ENCODE measurements around the gene ZNF543.
"Not testable (repeated sequence)": the region's sequence is repeated elsewhere in the genome, so short reads cannot be mapped to it uniquely, and the experiment has no call there.

ZNF543 gene

DNA sequence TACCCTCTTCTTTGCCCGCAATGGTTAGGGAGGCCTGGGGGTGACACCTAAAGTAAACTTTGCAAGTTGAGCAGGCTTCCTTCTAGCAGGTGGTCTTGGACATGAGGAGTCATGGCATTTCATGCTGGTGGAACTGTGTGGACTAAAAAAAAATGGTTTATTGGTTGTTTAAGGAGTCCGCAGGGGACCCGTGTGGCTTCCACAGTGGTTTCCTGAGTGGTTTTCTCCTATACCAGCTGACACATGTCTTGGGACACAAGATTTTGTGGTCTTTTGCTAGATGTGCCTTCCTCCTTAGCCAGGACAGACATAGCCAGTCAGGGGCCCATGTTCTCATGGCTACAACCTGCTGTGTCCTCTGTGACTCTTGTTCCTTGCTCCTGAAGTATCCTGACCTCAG, 1.5 kb downstream of the ZNF543 start:
- DNase-seq: no peak

DNA sequence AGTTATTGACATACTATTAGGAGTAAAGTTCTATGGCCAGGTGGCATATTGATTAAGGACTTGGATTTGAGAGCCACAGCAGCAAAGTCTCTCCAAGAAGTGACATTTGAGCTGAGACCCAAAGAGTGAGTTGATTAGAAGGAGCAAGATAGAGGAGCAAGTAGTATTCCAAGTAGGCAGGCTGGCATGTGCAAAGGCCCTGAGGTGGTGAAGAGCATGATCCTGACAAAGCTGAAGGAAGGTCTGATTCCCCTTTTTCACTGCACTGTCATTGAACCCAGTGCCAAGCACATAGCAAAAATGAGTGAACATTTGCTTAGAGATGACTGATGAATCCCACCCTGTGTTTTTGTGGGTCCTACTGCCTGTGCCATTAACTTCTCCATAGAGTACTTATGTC, 4.7 kb downstream of the ZNF543 start:
- DNase-seq: no peak

DNA sequence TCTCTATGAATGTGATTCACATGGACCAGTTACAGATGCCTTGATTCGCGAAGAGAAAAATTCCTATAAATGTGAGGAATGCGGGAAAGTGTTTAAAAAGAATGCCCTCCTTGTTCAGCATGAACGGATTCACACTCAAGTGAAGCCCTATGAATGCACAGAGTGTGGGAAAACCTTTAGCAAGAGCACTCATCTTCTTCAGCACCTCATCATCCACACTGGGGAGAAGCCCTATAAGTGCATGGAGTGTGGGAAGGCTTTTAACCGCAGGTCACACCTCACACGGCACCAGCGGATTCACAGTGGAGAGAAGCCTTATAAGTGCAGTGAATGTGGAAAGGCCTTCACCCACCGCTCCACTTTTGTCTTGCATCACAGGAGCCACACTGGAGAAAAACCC, 7.7 kb downstream of the ZNF543 start:
- no peak for DNase-seq

DNA sequence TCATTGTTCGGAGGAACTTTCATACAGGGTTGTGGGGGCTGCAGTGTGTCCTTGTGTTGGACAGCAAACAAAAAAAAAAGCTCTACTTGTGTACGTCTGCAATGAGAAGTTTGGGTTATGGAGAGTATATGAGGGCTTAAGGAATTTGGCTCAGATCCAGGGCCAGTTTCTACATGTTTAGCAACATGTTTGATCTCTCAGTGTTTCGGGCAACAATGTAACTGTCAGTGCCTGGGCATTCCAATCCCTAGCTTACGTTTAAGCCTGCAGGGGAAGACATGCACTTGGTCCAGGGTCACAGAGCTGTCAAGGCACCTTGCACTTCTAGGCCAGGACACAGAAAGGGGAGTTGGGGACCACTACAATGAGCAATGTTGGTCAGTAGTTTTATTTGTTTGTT, 13.9 kb downstream of the ZNF543 start:
- DNase-seq: no peak

DNA sequence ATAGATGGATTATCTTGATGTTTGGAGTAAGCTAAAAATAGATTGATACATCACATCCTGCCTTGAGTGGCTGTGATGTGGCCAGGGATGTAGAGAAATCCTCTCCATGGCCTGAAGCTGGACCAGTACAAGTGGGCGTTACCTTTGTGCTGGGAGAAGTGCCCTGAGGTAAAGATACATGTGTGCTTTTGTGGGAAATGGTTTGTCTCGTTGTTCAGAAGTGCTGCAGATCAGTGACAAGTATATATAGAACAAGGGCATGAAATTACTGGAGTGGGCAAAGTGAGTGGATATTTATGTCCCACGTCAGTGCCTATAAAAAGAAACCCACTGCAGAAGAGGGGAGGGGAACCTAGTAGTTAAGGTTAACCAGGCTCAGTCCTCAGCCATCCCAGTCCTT, 18.6 kb downstream of the ZNF543 start:
- no peak for DNase-seq

DNA sequence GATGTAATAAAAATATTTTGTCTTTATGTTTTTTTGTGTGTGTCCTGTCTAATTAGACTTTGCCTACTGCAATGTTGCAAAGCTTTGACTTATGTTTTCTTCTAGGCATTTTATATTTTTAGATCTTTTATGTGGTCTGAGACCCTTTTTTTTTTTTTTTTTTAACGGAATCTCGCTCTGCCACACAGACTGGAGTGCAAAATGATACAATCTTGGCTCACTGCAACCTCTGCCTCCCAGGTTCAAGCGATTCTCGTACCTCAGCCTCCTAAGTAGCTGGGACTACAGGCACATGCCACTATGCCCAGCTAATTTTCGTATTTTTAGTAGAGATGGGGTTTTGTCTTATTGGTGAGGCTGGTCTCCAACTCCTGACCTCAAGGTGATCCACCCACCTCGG, 22.3 kb downstream of the ZNF543 start:
- DNase-seq: no peak

DNA sequence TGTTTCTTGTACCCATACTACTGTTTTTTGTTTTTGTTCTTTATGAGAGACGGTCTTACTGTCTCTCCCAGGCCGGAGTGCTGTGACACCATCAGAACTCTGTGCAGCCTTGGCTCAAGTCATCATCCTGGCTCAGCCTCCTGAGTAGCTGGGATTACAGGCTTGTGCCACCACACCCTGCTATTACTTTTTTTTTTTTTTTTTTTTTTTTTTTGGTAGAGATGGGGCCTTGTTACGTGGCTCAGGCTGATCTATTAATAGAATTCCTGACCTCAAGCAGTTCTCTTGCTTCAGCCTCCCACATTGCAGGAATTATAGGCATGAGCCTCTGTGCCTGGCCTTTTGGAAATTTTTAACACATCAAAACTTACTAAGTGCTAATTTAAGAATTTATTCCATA, 27.9 kb downstream of the ZNF543 start:
- no peak for DNase-seq

DNA sequence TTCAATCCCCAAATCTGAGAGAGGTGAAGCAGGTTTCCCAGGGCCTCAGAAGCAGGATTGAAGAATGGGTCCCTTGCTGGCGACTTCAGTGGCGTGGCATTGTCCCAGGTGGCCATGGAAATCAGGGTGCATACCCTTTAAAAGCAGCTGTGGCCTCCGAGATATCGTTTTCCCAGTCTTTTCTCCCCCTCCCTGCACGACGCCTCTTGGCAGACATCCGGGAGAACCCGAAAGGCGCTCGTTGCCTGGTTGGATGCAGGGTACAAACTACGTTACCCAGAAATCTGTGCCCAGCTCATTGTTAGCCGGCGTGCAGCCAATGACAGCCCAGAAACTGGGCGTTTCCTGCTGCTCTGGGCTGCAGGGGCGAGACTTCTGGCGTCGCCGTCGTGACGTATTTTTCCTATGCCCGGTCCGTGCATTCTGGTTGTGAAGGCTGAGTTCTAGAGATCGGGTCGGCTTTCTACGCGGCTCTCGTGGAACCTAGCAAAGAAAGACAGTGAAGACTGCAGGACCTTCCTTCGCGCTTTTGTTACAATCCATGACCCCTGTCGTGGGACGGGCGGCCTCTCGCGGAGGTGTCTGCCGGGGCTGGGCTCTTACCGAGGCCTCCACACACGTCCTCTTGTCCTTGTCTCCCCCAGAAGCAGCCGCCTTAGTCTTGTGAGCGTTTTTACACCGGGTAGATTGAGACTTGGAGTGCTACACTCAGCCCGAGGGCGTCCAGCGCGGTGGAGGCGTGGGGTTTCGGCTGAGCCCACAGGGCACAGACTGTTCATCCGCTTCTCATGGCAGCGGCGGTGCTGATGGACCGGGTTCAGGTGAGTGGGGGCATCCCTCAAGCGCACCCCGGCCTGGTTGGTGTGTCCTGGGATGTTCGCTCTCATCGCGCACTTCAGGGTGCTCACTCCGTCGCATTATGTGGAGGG, 30.9 kb downstream of the ZNF543 start, which contains the start of gene ZNF304:
Gene ZNF304 (plus strand): TSS at position 395 of the 929 bp plus-strand sequence. CDS start 394 bp downstream, at position 789.
- DNase-seq: peak; percentile 77 to 81

DNA sequence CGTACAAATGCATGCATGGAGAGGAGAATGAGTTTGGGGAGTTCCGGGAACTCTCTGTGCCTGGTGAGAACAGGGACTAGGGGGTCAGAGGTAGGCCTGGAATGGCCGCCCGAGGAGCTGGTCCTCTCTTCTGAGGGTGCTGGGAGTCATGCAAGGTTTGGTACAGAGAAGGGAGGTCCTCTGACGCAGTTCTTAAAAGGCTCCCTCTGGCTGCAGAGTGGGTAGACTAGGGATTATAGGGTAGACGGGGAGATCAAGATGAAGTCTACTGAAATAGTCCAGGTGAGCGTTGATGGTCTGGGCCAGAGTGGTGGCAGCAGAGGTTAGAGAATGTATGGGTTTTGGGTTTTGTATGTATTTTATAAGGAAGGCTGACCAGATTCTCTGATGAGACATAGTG, 31.6 kb downstream of the ZNF543 start:
- DNase-seq: no peak

DNA sequence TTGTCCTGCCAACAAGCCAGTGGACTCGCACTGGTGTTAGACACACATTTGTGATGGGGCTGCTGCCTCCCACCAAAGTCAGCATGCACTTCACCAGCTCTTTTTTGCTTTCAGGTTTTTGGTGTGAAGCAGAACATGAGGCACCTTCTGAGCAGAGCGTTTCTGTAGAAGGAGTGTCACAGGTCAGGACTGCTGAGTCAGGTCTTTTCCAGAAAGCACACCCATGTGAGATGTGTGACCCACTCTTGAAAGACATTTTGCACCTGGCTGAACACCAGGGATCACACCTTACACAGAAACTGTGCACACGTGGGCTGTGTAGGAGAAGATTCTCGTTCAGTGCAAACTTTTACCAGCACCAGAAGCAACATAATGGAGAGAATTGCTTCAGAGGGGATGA, 35.6 kb downstream of the ZNF543 start:
- DNase-seq: no peak

DNA sequence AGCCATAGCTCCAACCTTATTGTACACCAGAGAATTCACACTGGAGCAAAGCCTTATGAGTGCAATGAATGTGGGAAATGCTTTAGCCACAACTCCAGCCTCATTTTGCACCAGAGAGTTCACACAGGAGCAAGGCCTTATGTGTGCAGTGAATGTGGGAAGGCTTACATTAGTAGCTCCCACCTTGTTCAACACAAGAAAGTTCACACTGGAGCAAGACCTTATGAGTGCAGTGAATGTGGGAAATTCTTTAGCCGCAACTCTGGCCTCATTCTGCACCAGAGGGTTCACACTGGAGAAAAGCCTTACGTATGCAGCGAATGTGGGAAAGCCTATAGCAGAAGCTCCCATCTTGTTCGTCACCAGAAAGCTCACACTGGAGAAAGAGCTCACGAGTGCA, 37.1 kb downstream of the ZNF543 start:
- DNase-seq: no peak

DNA sequence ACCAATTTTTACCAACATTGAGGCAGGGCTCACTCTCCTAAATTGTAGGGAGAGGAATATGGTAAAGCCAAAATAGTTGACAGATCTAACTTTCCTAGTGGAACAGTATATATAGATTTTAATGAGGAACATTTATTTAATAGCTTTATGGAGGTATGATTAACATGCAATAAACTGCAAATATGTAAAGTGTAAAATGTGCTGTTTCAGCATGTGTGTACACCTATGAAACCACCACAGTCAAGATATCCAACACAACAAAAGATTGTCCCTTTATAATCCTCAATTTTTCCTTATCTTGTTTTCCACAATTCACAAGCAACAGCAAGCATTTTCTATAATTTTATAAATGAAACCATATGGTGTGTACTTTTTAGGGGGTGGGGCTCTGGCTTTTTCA, 39.0 kb downstream of the ZNF543 start:
- no peak for DNase-seq

DNA sequence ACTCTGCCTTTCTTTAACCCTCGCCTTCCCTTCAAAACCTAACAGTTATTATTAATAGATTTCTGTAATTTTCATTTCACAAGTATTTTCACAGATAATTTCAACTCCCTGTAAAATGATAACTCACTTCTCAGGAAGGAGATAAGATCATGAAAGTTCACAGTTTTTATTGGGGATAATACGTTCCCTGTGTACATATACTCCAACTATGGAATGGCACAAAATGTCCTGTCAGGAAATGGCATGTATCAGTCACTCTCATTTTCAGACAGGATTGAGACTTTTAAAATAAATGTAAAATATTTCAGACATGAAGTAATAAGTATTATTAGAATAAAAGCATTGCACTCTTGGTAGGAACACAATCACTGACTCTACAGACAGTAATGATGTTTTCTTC, 42.1 kb downstream of the ZNF543 start:
- DNase-seq: no peak

DNA sequence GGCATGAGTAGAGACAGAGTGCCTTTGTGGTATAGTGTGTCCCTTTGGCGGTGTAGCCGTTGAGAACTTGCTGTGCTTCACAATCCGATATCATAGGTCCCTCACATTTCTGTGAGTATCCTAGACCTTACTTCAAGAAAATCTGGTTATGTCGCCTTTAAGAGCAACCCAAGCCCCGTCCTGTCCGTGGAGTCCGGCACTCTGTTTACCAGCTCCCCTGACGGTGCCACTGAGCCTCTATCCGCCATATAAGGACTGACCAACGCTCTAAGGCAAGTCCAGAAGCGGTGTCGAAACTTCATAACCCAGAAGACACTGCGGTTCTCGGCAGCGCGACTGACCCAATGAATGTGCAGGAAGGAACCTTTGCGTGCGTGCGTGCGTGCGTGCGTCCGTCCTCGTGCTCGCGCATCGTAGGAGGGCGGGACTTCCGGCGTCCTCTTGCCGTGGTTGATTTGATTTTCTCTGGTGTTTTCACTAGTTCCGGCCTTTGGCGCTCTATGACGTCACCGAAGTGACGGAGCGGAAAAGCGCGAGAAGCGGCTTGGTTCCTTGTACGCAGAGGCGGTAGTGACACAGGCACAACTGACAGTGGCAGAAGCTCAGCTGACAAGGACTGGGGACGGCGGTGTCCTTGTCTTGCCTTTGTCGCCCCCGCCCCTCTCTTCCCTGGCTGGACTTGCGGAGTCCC, 42.9 kb downstream of the ZNF543 start, which contains the start of the genes TRAPPC2B and ZNF547:
Gene TRAPPC2B (plus strand): TSS at position 555 of the 691 bp plus-strand sequence. CDS start 1,283 bp downstream, outside the sequence.
Gene ZNF547 (plus strand): TSS at position 555 of the 691 bp plus-strand sequence. CDS start 5,005 bp downstream, outside the sequence.
- DNase-seq: peak; percentile 97 to 98

DNA sequence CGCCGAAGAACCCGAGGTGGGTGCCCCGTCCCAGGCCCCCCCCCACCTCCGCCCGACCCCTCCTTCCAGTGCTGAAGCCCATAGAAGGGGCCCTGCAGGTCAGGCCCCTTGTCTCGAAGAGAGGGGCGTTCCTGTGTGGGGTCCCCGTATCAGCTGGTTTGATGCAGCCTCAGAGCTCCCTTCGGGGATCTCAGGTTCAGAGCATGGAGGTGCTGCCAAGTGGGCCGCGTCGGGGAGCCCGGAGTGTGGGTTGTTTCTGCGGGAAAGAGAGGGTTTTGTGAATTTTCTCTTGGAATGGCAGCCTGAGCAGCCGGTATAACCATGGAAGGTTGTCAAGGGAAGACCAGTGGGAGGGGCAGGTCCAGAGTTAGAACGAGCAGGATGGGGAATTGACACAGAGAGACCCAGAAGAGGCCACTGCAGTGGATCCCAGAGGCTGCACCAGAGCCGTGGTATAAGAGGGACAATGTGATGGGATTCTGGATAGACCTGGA, 43.5 kb downstream of the ZNF543 start:
- DNase-seq: no peak

DNA sequence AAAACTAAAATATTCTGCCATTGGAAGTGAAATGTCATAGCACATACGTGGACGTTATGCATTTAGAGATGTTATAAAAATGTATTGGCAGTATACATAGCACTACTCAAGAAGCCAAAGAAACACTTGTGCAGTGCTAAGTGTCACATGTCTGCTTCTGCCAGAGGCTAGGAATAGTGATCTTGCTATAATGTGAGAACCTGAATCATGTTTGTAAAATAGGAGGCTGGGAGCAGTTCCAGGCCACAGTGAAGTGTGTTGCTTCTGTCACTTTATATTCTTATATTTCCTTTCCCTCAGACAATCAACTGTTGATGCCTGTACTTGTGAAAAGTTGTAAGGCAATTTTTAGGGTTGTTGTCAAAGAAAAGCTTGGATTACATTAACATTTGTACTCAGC, 46.5 kb downstream of the ZNF543 start:
- no peak for DNase-seq

DNA sequence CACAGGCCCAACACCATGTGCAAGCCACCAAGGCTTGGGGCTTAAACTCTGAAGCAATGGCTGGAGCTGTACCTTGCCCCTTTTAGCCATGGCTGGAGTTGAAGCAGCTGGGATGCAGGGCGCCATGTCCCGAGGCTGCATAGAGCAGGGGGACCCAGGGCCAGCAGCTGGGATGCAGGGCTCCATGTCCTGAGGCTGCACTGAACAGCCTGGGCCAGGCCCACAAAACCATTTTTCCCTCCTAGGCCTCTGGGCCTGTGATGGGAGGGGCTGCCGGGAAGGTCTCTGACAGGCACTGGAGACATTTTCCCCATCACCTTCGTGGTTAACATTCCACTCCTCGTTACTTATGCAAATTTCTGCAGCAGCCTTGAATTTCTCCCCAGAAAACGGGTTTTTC, 53.9 kb downstream of the ZNF543 start:
- DNase-seq: no peak

DNA sequence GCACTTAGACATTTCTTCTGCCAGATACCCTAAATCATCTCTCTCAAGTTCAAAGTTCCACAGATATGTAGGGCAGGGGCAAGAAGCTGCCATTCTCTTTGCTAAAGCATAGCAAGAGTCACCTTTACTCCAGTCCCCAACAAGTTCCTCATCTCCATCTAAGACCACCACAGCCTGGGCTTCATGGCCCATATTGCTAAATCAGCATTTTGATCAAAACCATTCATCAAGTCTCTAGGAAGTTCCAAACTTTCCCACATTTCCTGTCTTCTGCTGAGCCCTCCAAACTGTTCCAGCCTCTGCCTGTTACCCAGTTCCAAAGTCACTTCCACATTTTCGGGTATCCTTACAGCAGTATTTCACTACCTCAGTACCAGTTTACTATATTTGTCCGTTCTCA, 54.4 kb downstream of the ZNF543 start:
- DNase-seq: not testable (repeated sequence)

DNA sequence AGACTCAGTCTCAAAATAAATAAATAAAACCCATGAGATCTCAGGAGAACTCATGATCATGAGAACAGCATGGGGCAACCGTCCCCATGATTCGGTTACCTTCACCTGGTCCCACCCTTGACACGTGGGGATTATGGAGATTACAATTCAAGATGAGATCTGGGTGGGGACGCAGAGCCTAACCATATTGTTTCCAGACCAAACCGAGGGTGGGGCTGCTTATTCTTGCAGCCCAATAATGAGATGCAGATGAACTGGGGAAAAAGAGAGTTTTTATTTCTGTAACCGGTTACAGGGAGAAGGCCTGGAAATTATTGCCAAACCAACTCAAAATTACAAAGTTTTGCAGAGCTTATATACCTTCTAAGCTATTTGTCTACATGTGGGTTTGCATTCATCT, 55.9 kb downstream of the ZNF543 start:
- DNase-seq: no peak

DNA sequence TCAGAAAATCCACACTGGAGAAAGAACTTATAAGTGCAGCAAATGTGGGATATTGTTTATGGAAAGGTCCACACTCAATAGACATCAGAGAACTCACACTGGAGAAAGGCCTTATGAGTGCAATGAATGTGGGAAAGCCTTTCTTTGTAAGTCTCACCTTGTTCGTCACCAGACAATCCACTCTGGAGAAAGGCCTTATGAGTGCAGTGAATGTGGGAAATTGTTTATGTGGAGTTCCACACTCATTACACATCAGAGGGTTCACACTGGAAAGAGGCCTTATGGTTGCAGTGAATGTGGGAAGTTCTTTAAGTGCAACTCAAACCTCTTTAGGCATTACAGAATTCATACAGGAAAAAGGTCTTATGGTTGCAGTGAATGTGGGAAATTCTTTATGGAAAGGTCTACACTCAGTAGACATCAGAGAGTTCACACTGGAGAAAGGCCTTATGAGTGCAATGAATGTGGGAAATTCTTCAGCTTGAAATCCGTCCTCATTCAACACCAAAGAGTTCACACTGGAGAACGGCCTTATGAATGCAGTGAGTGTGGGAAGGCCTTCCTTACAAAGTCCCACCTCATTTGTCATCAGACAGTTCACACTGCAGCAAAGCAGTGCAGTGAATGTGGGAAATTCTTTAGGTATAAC, 57.4 kb downstream of the ZNF543 start:
- no peak for DNase-seq

Data from activated CD4-positive, alpha-beta T cell treated with anti-CD3 and anti-CD28 coated beads, Interleukin-2, amount 50 U/mL, for 4 hours (primary cell).